ENCODE measurements around the gene MAPK8.

Gene MAPK8

DNA sequence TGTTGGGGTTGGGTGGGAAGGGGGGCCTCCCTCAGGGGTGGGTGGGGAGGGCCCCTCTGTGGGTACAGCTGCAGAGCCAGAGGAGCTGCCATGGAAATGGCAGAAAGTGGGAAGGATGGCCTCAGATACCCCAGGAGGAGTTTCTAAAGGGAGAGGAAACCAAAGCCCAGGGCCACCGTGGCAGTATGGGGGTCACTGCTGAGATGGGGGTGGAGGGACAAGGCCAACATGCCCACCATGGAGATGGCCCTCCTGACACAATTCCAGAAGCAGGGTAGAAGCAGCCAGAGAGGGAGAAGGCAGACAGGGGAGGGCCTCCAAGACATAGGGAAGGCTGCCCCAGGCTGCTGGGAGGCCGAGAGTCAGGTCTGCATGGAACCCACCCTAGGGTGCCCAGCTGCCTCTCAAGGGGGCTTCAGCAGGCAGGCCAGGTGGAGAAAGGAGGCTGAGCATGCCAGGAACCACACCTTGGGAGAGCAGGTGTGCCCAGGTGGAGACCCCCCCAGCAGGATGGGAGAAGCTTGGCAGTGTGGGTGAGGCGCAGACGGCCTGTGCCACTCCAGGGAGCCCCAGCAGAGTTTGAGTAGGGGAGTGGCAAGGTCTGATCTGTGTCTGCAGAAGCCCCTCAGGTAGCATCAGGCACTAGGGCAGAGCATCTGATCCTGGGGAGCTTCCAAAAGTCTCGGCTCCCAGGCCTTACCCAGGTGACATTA, 151.6 kb downstream of the MAPK8 start:
- in situ Hi-C loops (cut with MboI; ENCODE audit: low pct_unique_long_range_greater_than_20kb, low sequenced_read_pairs, unreplicated experiment) = no loop called here
- DNase-seq (ENCODE audit: low spot score) = no peak
- TF ChIP-seq, protein P1, sequence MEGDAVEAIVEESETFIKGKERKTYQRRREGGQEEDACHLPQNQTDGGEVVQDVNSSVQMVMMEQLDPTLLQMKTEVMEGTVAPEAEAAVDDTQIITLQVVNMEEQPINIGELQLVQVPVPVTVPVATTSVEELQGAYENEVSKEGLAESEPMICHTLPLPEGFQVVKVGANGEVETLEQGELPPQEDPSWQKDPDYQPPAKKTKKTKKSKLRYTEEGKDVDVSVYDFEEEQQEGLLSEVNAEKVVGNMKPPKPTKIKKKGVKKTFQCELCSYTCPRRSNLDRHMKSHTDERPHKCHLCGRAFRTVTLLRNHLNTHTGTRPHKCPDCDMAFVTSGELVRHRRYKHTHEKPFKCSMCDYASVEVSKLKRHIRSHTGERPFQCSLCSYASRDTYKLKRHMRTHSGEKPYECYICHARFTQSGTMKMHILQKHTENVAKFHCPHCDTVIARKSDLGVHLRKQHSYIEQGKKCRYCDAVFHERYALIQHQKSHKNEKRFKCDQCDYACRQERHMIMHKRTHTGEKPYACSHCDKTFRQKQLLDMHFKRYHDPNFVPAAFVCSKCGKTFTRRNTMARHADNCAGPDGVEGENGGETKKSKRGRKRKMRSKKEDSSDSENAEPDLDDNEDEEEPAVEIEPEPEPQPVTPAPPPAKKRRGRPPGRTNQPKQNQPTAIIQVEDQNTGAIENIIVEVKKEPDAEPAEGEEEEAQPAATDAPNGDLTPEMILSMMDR (IDR thresholded peaks at IDR 0.05; ENCODE audit: extremely low read depth, insufficient read depth, missing control alignments) = no peak

DNA sequence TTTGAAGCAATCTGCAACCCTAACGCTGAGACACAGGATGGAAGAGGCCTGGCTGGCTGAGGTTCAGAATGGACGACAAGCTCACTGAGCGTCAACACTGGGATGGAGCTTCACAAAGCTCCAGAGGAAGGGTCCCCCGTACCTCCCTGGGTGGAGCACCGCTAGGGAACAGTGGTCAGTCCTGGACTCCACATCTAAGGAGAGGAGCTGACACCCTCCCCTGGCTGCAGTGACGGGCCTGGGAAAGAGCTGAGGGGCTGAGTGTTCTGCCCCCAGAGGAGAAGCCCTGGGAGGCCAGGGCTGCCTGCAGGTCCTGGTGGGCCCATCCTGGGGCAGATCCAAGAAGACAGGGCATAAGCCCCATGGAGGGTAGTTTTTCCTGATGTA, 152.2 kb downstream of the MAPK8 start:
- TF ChIP-seq, protein P1 (IDR thresholded peaks at IDR 0.05; ENCODE audit: extremely low read depth, insufficient read depth, missing control alignments) = no peak
- in situ Hi-C loops (cut with MboI; ENCODE audit: low pct_unique_long_range_greater_than_20kb, low sequenced_read_pairs, unreplicated experiment) = no loop called here
- DNase-seq (ENCODE audit: low spot score) = no peak

DNA sequence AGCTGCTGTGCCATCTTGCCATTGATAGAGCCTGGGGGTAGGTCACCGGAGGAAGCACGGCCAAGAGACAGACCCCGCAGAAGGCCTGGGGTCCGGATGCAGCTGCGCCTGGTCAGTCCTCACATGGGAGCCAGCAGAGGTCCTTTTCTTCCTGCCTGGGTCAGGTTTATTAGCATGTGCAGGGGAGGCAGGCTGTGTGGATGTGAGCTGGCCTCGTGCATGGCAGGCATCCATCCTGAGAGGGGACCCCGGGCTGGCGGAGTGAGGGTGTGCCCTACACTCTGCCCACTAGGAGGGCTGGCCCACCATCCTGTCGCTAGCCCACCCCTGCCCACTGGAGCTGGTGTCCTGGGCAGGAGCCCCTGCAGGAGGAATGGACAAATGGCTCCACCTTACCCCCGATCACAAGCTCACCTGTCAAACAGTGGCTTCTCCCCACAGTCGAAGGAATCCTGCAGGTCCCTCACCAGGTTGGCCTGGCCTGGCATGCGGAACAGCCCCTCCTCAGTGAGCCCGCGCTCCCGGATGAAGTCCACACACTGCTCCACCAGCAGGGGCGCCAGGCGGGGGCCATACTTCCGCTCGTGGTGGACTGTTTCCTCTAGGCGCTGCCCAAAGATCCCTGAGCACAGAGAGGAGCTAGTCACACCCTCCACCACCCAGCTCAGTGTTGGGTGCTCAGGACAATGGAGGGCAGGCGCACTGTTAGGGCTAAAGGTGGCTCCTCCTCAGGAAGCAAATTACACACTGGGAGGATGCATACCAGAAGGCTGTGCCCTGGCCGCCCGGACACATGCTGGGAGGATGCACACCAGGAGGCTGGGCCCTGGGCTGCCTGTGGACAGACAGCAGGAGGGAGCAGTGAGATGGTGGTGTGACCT, 153.0 kb downstream of the MAPK8 start:
- in situ Hi-C loops (cut with MboI; ENCODE audit: low pct_unique_long_range_greater_than_20kb, low sequenced_read_pairs, unreplicated experiment) = no loop called here
- TF ChIP-seq, protein P1 (IDR thresholded peaks at IDR 0.05; ENCODE audit: extremely low read depth, insufficient read depth, missing control alignments) = peak; percentile 16
- no peak for DNase-seq (ENCODE audit: low spot score)

DNA sequence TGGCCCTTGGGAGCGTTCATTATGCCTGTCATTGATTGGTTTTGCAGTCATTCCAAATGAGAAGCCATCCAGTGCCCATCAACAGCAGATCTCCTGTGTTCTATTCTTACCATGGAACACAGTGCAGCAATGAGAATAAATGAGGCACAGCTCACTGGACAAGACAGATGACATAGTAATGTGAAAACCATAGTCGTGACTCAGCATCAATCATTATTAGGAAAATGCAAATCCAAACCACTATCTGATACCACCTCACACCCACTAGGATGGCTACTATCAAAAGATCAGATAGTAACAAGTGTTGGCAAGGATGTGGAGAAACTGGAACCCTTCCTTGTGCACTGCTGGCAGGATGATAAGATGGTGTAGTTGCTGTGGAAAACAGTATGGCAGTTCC, 153.7 kb downstream of the MAPK8 start:
- in situ Hi-C loops (cut with MboI; ENCODE audit: low pct_unique_long_range_greater_than_20kb, low sequenced_read_pairs, unreplicated experiment) = no loop called here
- TF ChIP-seq, protein P1 (IDR thresholded peaks at IDR 0.05; ENCODE audit: extremely low read depth, insufficient read depth, missing control alignments) = no peak
- DNase-seq (ENCODE audit: low spot score) = no peak

DNA sequence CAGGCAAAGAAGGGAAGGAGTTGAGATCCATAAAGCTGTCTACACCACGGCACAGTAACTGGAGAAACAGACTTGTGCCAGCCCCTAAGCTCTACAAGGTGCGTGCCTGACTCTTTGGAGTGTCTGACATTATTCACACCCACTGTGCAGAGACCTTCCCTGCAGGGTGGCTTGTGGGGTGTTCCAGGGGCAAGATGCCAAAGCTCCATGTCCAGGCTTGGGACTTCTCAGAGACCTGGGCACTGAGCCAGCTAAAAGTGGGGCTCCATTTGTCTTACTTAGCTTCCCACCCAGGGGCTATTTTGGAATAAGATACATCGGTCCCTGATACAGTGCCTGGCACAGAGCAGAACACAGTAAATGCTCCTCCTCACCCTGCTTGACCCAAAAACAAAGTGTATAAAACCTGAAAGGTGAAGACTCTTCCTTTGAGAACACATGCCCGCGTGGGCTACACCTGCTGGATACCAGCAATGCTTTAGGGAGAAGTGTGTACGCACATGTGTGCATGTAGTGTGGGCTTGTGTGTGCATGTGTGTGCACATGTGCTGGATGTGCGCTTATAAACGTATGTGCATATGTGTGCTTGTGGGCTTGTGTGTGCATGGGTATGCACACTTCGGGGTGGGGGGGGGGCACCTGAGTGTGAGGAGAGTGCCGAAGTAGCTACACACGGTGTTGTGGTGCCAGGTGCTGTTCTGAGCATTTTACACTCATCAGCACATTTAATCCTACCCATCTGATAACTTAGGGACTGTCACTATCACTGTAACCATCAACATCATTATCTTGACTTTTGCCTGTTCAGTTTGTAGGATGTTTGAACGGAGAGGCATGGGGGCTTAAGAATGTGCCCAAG, 155.4 kb downstream of the MAPK8 start:
- no peak for DNase-seq (ENCODE audit: low spot score)
- TF ChIP-seq, protein P1 (IDR thresholded peaks at IDR 0.05; ENCODE audit: extremely low read depth, insufficient read depth, missing control alignments) = no peak
- in situ Hi-C loops (cut with MboI; ENCODE audit: low pct_unique_long_range_greater_than_20kb, low sequenced_read_pairs, unreplicated experiment) = no loop called here

DNA sequence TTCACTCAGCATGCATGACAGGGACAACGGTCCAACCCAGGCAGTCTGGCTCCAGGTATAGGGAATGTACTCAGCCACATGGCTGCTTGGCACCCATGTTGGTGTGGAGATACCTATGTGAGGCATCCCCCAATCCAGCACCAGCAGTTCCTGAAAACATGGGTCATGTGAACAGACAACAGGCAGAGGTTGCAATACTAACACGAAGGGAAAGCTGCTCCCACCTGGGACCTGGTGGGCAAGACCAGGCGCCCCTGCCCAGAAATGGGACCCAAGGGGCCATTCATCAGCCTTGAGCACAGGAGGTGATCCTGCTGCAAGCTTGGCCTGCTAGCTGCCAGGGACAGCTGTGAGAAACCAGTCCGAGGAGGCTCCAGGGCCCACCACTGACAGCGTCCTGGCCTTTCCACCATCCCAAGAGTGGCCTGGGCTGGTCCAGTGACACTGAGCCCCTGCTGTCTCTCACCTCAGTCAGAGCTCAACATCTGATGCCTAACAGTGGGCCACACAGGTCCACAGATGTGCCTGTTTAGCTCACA, 156.1 kb downstream of the MAPK8 start:
- in situ Hi-C loops (cut with MboI; ENCODE audit: low pct_unique_long_range_greater_than_20kb, low sequenced_read_pairs, unreplicated experiment) = no loop called here
- no peak for DNase-seq (ENCODE audit: low spot score)
- TF ChIP-seq, protein P1 (IDR thresholded peaks at IDR 0.05; ENCODE audit: extremely low read depth, insufficient read depth, missing control alignments) = no peak
